HG03060 (cell line): Measurements from ENCODE around the gene ADGRG1.
"Not testable (repeated sequence)": the region's sequence is repeated elsewhere in the genome, so short reads cannot be mapped to it uniquely, and the experiment has no call there.

Experiments
- ATAC-seq: cut with Tn5 transposase; IDR thresholded peaks from one replicate; pipeline ENCODE4 v1.9.1; 2021; ENCODE audit warnings: low read depth, moderate number of reproducible peaks; ENCODE audit not compliant: unreplicated experiment

Gene ADGRG1

DNA sequence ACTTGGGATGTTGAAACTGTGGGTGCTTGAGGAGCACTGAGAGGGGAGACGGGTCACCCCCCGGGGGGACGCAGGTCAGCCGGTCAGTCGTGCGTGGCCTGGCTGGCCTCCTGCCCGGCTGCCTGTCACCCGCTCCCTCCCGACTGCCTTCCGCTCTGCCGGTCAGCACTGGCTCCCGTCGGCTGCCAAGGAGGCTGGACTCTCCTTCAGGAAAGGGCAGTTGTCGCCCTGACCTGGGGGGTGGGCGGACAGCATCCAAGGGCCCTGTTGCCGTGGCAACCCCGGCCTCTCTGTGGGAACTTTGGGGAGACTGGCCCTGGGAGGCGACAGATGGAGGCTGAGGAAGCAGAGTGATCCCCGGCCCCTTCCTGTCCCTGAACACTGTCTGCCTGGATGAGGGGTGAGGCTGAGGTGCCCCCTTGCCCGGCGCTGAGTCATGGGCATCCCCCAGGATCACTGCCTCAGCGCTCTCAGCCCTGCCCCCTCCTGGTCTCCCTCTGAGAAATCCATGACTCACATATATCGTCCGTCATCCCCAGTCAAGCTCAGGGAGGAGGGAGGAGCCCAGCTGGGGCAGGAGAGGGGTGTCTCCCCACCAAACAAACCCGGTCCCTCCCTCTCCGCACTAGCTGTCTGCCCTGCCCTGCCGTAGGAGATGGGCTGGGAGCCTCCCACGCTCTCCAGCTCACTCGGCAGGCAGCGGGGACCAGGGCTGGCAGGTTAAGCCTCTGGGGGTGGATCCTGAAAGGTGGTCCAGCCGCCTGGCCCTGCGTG lies at the start of gene ADGRG1:
Gene ADGRG1, plus strand, starts transcription at position 623 of the 774 bp plus-strand sequence. CDS start 21,658 bp downstream, outside the sequence.
- no peak for ATAC-seq

DNA sequence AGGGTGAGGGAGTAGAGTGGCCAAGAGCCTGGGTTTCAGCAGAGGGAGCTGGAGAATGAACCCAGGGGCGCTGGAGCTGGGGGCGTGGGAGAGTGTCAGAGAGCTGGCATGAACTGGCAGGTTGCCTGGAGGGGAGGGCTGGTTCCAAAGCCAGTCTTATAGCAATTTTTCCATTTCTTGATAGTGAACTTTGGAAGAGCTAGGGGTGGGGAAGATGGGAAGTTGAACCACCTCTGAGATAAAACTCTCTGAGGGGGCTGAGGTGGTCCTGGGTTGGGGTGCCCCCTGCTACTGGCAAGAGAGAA lies 49.1 kb upstream of the ADGRG1 start:
- ATAC-seq: no peak

DNA sequence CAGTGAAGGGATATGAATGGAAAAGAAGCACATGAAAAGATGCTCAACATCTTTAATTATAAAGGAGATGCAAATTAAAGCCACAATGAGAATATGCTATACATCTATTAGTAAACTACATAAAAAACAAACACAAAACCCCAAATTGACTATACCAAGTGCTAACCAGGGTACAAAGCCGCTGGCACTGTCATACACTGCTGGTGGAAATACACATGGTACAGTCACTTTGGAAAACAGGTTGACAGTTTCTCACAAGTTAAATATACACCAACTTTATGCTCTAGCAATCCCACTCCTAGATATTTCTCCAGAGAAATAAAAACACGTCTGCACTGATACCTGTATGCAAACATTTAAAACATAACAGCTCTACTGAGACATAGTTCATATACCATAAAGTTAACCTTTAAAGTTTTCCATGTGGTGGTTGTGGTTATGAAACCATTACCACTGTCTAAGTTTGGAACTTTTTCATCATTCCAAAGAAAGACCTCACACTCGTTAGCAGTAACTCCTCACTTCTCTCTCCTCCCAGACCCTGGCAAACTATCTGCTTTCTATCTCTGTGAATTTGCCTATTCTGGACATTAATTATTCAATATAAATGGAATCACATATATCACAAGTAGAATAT lies 43.3 kb upstream of the ADGRG1 start:
- ATAC-seq: no peak

DNA sequence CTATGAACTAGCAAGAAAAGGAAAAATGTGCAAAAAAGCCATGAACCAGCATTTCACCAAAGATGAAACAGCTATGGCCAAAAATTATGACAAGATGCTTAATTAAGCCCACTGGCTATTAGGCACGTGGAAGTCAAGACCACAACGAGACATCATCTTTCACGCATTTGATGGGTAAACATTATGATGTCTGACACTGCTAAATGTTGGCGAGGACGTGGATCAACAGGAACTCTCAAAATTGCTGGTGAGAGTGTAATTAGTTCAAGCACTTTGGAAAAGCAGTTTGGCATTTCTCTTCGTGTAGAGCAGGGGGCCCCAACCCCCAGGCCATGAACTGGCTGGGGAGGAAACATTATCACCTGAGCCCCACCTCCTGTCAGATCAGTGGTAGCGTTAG lies 39.6 kb upstream of the ADGRG1 start:
- no peak for ATAC-seq

DNA sequence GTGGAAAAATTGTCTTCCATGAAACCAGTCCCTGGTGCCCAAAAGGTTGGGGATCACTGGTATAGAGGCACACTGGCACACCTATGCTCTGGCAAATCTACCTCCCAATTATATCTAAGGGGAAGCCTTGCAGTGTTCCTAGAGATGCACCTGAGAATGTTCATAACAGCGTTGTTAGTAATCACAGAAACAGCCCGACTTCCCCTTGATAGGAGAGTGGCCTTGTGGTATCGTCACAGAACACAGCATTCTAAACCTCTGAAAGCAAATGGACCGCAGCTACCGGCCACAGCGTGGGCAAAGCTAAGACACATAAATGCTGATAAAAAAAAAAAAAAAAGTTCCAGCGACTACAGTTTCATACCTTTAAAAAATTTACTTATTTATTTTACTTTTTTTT lies 39.1 kb upstream of the ADGRG1 start:
- ATAC-seq: no peak

DNA sequence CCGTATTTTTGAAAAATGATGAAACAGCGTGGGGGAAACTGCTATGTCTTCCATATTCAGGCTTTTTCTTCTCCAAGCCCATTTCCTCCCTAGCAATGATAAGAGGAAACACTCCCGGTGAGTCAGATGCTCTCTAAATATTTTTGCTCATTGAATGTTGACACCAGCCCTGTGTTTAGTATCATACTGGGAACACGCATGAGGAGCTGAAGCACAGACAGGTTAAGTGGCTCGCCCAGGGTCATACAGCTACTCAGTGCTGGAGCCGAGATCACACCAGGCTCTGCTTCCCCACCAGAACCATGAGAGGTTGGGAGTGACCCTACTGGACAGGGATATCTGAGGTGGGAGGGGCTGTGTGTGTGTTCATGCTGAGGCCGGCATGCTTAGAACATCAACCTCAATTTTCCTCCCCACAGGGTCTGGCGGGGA lies 37.8 kb upstream of the ADGRG1 start:
- no peak for ATAC-seq

DNA sequence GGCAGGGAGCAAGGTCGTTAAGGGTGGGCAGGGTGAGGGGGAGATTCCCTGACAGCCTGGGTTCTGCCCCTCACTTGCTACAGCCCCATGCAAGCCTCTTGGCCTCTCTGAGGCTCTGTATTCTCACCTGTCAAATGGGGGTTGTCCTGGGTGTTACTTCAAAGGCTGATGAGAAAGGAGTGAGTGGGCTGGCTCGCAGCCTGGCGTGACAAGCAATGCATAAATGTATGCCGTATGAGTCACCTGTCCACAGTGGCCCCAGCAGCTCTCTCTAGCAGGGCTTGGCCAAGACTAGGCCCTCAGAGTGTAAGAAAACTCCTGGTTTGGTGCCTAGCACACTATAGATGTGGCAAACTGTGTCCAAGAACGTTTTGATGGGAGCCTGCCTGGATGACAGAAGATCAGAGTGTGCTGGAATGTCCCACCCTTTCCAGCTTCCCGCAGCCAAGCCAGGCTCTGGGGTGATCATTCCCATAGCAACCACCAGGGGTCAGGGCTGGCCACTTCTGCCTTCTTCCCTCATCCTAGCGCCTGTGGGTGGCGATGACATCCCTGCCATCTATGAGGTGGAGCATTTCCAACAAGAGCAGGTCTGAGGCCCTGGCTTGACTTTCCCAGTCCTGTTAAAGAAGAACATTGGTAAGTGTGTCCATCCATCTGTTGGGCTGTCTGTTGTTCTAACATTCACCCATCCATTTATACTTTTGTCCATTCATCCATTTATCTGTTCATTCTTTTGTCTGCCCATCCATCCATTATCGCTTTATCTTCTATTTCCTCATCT lies 37.2 kb upstream of the ADGRG1 start:
- no peak for ATAC-seq

DNA sequence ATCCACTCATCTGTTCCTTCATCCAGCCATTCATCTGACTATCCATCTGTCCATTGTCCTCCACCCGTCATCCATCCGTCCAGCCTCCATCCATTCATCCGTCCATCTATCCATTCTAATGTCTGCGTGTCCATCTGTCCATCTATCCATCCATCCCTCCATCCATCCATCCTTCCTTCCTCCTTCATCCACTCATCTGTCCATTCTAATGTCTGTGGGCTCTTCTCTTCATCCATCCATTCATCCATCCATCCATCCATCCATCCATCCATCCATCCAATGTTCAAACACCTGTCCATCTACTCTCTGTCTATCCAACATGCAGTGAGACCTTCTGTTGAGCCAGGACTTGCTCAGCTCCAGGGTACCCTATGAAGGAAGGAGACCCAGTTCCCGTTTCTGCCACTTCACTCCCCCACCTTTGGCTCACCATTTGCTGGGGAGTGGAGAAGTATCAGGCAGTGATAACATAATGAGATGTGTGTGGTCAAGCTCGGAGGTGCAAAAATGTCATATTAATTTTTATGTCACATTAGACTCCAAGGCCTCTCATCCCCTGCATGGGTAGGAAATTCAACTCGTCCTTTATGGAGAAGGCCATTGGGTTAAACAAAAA lies 36.5 kb upstream of the ADGRG1 start:
- ATAC-seq: no peak

DNA sequence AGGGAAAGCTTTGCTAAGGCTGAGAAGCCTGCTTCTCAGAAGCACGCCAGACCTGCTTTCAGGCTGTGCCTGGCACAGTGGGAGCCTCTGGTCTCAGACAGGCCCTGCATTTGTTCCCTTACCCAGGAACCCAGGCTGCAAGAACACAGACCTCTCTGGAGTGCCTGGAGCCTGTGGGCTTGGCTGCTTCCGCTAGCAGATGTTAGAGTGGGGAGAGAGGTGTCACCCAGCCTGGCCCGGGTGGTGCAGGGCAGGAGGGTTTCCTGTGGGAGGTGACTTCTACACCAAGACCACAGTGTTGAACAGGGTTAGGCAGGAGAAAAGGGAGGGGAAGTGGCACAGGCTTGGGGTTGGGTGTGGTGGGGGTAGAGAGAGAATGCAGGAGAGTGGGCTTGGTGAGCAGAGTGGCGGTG lies 35.8 kb upstream of the ADGRG1 start:
- ATAC-seq: no peak

DNA sequence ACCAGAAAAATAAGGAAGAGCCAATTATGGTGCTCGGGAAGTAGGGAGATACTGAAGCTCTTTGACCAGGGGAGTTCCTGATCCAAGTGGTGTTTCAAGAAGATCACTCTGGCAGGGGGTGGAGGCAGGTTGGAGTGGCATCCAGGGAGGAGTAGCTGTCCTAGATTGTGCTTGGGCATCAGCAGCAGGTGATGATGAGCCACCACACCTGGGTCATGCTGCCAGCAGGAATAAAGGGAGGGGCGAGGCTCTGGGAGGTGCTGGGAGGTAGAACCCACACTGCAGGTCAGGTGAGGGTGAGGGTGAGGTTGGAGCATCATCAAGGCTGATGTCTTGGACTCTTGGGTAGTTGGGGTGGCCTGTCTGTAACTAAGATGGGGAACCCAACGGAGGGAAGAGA lies 35.4 kb upstream of the ADGRG1 start:
- ATAC-seq: no peak

DNA sequence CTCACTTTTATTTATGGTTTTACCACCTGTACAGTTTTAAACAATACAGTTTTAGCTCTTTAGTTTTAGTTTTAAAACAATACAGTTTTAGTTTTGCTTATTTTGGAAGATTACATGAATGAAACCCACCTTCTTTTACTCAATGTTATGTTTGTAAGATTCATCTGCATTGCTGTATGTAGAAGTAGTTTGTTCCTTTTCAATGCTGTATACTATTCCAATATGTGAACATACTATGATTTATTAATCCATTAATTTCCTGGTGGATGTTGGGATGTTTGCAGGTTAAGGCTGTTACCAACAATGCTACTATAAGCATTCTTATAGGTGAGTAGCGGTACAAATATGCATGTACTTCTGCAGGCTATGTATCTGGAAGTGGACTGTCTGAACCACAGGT lies 34.4 kb upstream of the ADGRG1 start:
- ATAC-seq: no peak

DNA sequence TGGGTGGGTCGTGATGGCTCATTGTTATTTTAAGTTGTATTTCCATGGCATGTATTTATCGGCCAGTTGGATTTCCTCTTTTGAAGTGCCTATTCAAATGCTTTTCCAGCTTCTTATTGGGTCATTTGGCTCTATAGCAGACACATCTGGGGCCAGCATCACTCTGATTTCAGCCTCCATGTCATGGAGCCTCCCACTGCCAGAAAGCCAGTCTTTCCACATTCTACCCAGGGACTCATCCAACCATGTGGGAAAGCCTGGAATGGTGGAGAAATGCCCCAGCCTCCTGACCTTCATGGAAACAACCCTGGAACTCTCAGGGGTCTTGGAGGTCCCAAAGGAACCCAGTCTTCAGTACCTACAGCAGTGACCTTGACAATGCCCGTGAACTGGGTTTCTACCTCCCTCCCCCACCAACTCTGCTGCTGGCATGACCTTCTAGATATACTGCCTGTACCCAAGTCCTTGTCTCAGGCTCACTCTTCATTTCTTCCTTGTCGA lies 33.8 kb upstream of the ADGRG1 start:
- no peak for ATAC-seq

DNA sequence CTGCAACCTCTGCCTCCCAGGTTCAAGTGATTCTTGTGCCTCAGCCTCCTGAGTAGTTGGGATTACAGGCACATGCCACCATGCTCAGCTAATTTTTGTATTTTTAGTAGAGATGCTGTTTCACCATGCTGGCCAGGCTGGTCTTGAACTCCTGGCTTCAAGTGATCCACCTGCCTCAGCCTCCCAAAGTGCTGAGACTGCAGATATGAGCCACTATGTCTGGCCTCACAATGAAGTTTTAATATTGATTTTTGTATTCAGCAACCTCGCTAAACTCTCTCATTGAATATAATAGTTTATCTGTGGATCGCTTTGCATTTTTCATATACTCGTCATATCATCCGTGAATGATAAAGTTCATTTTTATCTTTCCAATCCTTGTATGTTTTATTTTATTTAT lies 32.2 kb upstream of the ADGRG1 start:
- not testable (repeated sequence) for ATAC-seq

DNA sequence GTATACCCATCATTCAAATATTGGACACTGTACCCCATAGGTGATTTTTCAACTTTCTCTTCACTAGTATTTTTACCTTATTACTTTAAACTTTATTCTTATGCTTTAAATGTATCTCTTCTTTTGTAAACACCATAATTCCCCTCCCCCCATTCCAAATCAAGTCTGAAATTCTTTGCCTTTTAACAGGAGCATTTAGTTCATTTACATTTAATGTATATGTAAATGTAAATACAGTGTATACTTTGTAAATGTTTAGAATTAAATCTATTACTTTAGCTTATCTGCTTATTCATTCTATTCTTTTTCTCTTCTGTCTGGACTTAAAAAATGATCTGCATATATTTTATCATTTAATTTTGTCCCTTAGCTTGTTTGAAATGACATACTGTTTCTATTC lies 30.0 kb upstream of the ADGRG1 start:
- no peak for ATAC-seq

DNA sequence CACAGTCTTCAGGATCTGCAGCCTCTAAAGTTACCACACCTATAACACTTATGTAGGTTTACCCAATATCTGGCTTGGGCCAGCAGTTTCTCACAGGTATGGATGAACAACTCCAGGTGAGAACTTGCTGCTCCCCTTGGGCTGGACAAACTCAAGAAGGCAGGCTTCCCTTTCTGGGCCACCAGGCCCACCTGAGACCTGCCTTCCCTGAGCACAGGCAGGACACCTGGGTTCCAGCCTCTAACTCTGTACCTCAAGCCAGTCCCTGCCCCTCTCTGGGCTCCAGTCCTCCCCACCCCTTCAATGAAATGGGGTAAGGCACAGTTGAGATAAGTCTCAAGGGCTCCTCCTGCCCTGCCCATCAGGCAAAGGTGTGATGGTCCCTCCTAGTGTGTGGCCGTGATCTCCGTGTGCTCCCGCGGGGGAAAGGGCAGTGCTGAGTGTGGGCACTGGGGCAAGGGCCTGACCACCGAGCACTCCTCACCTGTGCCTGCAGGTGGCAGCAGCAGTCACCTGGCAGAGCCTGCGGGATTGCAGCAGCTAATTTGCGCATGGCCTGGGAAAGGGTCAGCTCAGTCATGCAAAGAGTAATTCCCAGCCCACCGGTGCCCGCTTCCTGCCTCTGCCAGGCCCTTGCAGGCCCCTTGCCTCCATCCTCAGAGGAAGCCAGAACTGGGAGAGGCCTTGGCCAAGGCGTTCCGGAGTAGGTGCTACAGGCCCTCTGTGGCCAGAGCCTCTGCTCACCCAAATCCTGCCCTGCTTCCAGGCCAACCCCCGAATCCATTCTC lies 28.2 kb upstream of the ADGRG1 start:
- no peak for ATAC-seq

DNA sequence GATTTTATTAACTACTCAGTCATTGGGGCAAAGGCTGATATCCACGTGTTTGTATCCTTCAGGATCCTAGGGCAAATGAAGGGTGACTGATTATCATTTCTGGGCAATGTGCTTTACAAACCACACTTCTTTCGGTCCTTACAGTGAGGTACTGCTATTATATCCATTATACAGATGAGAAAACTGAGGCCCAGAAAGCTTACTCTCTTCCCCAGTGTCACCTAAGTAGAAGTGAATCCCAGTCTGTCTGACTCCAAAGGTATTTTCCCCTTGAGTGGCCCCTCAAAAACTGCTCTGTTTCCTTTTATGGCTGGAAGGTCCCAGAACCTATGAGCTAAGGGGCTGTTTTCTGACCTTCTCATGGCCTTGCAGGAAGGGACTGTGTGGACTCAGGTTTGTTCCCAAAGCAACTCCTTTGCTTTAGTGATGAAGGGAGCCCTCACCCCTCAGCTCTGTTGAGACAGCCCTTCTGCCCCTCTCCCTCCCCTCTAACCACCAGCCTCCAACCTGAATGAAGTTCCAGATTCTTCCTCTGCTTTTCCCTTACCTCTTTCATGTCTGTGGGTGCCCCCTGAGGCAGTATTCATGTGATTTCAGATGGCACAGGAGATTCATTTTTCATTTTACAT lies 27.4 kb upstream of the ADGRG1 start:
- no peak for ATAC-seq

DNA sequence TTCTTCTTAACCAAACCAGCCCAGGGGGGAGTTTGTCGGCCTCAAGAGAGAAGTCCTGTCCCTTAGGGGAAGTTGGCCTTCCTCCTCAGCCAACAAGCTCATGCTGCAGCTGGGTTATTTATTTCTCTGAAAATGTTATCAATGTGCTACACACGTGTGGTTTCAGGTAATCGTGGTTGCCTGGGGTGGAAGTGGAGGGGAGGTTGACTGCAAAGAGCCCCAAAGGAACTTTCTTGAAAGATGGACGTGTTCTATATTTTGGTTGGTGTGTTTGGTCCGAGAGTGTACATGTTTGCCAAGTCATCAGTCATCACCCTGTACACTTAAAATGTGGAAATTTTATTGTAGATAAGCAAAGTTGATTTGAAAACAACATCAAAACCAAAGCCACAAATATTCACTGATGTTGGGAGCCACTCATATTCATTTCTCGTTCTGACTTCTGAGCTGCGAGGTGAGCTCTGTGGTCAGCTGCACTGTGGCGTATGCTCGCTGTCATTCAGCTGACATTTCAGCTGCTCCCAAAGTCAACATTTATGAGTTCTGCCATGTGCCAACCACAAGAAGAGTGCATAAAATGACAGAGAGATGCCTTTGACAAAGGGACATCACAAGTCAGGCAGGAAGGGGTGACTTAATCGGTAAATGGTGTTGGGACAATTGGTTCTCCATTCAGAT lies 26.5 kb upstream of the ADGRG1 start:
- ATAC-seq: peak; percentile 83

DNA sequence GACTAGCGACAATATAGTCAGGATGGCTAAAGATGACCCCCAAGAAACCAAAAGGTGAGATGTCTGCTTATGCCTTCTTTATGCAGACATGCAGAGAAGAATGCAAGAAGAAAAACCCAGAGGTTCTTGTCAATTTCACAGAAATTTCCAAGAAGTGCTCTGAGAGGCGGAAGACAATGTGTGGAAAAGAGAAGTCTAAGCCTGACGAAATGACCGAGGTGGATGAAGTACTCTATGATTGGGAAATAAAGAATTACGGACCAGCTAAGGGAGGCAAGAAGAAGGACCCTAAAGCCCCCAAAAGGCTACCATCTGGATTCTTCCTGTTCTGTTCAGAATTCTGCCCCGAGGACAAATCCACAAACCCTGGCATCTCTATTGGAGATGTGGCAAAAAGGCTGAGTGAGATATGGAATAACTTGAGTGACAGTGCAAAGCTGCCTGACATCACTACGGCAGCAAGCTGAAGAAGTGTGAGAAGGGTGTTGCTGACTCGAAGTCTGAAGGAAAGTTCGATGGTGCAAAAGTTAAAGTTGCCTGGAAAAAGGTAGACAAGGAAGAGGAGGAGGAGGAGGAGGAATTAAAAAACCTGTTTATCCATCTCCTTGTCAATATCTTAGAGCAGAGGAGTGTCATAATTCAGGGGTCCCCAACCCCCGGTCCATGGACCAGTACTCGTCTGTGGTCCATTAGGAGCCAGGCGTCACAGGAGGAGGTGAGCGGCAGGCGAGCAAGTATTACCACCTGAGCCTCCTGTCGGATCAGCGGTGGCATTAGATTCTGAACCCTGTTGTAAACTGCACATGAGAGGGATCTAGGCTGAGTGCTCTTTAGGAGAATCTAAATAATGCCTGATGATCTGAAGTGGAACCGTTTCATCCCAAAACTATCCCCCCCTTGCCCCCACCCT lies 25.1 kb upstream of the ADGRG1 start:
- no peak for ATAC-seq
